ENCODE results near the gene TTLL9.

DNA sequence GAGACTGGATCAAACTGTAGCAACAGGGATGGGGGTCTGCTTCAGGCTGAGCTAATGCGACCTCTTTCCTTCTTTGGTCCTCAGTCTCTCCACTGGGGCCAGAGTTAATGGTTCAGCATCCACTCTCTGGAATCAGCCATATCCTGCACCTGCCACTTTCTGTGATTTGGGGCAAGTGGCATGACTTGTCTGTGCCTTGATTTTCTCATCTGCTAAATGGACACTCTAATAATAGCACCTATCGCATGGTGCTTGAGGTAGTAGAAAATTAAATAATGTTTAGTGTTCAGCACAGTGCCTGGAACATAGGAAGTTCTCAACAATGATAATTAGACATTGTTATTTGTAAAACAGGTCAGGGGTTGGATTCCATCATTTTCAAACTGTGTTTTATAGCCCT, 103.9 kb downstream of the TTLL9 start:
- TF ChIP-seq EZH2 (conservative IDR thresholded peaks at IDR 0.05; ENCODE audit: low read depth, low read length) (no peak), CEBPB (IDR thresholded peaks at IDR 0.05; ENCODE audit: borderline replicate concordance, low read depth, low read length) (no peak), ZNF274 (CRISPR knock-in tag; IDR thresholded peaks at IDR 0.05) (no peak), TBL1XR1 (IDR thresholded peaks at IDR 0.05; ENCODE audit: borderline replicate concordance, low read length, partially characterized antibody) (no peak), MEF2D (CRISPR knock-in tag; IDR thresholded peaks at IDR 0.05) (no peak), PHF8 (CRISPR knock-in tag; IDR thresholded peaks at IDR 0.05) (no peak), ZNF670 (CRISPR knock-in tag; IDR thresholded peaks at IDR 0.05; ENCODE audit: borderline replicate concordance) (no peak), RAD21 (CRISPR knock-in tag; IDR thresholded peaks at IDR 0.05) (no peak)
- TF ChIP-seq, protein P1, sequence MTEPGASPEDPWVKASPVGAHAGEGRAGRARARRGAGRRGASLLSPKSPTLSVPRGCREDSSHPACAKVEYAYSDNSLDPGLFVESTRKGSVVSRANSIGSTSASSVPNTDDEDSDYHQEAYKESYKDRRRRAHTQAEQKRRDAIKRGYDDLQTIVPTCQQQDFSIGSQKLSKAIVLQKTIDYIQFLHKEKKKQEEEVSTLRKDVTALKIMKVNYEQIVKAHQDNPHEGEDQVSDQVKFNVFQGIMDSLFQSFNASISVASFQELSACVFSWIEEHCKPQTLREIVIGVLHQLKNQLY (CRISPR knock-in tag; IDR thresholded peaks at IDR 0.05) = no peak
- TF ChIP-seq, protein P2, sequence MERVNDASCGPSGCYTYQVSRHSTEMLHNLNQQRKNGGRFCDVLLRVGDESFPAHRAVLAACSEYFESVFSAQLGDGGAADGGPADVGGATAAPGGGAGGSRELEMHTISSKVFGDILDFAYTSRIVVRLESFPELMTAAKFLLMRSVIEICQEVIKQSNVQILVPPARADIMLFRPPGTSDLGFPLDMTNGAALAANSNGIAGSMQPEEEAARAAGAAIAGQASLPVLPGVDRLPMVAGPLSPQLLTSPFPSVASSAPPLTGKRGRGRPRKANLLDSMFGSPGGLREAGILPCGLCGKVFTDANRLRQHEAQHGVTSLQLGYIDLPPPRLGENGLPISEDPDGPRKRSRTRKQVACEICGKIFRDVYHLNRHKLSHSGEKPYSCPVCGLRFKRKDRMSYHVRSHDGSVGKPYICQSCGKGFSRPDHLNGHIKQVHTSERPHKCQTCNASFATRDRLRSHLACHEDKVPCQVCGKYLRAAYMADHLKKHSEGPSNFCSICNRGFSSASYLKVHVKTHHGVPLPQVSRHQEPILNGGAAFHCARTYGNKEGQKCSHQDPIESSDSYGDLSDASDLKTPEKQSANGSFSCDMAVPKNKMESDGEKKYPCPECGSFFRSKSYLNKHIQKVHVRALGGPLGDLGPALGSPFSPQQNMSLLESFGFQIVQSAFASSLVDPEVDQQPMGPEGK (CRISPR knock-in tag; IDR thresholded peaks at IDR 0.05) = no peak
- TF ChIP-seq, protein P3, sequence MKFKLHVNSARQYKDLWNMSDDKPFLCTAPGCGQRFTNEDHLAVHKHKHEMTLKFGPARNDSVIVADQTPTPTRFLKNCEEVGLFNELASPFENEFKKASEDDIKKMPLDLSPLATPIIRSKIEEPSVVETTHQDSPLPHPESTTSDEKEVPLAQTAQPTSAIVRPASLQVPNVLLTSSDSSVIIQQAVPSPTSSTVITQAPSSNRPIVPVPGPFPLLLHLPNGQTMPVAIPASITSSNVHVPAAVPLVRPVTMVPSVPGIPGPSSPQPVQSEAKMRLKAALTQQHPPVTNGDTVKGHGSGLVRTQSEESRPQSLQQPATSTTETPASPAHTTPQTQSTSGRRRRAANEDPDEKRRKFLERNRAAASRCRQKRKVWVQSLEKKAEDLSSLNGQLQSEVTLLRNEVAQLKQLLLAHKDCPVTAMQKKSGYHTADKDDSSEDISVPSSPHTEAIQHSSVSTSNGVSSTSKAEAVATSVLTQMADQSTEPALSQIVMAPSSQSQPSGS (CRISPR knock-in tag; IDR thresholded peaks at IDR 0.05) = no peak
- TF ChIP-seq, protein P4, sequence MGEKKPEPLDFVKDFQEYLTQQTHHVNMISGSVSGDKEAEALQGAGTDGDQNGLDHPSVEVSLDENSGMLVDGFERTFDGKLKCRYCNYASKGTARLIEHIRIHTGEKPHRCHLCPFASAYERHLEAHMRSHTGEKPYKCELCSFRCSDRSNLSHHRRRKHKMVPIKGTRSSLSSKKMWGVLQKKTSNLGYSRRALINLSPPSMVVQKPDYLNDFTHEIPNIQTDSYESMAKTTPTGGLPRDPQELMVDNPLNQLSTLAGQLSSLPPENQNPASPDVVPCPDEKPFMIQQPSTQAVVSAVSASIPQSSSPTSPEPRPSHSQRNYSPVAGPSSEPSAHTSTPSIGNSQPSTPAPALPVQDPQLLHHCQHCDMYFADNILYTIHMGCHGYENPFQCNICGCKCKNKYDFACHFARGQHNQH (CRISPR knock-in tag; IDR thresholded peaks at IDR 0.05) = no peak
- TF ChIP-seq, protein P5, sequence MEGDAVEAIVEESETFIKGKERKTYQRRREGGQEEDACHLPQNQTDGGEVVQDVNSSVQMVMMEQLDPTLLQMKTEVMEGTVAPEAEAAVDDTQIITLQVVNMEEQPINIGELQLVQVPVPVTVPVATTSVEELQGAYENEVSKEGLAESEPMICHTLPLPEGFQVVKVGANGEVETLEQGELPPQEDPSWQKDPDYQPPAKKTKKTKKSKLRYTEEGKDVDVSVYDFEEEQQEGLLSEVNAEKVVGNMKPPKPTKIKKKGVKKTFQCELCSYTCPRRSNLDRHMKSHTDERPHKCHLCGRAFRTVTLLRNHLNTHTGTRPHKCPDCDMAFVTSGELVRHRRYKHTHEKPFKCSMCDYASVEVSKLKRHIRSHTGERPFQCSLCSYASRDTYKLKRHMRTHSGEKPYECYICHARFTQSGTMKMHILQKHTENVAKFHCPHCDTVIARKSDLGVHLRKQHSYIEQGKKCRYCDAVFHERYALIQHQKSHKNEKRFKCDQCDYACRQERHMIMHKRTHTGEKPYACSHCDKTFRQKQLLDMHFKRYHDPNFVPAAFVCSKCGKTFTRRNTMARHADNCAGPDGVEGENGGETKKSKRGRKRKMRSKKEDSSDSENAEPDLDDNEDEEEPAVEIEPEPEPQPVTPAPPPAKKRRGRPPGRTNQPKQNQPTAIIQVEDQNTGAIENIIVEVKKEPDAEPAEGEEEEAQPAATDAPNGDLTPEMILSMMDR (CRISPR knock-in tag; IDR thresholded peaks at IDR 0.05) = no peak
- TF ChIP-seq, protein P6, sequence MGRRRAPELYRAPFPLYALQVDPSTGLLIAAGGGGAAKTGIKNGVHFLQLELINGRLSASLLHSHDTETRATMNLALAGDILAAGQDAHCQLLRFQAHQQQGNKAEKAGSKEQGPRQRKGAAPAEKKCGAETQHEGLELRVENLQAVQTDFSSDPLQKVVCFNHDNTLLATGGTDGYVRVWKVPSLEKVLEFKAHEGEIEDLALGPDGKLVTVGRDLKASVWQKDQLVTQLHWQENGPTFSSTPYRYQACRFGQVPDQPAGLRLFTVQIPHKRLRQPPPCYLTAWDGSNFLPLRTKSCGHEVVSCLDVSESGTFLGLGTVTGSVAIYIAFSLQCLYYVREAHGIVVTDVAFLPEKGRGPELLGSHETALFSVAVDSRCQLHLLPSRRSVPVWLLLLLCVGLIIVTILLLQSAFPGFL (CRISPR knock-in tag; IDR thresholded peaks at IDR 0.05) = no peak

Data from HepG2 (cell line).